ENCODE data around the gene SRSF7.
A peak's percentile ranks its signal among the peaks of the same experiment; 100 is the strongest.
"Not testable (repeated sequence)": the region's sequence is repeated elsewhere in the genome, so short reads cannot be mapped to it uniquely, and the experiment has no call there.

The SRSF7 gene

DNA sequence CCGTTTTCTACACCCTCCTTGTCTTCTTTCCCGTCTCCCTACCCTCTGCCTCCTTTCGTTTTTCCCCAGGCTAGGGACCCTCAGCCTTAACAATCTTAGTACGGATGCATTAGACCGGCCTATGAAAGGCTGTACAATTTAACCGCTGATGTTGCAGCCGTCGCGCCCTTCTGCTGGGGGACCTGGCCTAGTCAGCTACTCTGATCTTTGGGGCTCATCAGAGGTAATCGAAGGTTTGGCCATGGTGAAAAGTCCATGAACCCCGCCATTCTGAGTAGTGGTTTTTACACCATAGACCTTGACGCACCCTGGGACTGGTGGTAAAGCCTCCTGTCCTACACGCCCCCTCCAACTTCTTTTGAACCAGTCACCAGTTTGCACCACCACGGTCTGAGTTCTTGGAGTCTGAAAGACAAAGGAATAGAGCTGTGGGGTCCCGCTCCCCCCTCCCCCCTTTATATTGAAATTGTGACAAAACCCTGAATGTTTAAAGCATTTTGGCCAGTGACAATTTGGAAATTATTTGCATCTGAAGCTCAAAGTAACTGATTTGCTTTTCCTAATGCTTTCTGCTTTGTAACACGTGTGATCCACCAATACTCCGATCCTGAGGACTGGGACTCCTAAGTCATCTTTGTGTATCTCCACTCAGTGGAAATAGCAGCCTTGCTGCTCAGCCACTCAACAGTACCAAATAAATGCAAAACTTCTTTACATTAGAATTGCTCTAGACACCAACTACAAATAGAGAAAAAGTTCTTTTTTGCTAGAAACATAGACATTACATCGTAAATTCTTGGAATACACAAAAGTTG is 642 bp upstream of the SRSF7 start:
- no peak for DNase-seq

DNA sequence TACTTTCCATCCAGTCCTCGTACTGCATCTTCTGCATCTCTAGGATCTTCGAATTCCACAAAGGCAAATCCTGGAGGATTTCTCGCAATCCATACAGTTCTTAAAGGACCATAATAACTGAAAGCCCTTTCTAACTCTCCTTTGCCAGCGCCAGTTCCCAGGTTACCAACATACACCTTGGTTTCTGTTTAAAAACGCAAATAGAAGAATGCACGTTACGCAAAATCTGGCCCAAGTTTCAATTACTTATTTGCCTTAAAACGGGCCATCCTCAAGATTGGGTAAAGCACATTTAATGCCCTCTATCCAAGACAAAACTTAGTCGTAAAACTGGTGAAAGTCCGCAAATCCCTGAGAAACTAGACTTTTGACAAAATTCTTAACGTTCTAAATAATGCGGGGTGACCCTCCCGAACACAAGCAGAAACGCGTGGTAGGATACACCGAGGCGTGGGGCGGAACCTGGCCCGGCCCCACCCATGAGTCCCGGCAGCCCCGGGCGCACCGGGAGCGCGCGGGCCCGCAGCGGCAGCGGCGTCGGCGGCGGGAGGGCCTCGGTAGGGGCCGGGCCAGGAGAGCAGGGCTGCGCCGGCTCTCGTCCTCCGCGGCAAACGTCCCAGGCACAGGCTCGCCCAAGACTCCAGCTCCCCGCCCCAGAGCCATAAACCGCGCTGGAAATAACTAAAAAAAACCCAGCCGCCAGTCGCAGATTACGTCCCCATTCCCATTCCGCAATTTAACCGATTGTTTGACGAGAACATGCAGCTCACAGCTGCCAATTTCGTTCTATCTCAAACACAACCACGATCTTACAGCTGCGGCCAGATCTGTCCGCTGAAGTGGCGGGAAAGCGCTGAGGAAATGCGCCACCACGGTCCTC is 910 bp downstream of the SRSF7 start:
- DNase-seq, result peak; percentile 71

DNA sequence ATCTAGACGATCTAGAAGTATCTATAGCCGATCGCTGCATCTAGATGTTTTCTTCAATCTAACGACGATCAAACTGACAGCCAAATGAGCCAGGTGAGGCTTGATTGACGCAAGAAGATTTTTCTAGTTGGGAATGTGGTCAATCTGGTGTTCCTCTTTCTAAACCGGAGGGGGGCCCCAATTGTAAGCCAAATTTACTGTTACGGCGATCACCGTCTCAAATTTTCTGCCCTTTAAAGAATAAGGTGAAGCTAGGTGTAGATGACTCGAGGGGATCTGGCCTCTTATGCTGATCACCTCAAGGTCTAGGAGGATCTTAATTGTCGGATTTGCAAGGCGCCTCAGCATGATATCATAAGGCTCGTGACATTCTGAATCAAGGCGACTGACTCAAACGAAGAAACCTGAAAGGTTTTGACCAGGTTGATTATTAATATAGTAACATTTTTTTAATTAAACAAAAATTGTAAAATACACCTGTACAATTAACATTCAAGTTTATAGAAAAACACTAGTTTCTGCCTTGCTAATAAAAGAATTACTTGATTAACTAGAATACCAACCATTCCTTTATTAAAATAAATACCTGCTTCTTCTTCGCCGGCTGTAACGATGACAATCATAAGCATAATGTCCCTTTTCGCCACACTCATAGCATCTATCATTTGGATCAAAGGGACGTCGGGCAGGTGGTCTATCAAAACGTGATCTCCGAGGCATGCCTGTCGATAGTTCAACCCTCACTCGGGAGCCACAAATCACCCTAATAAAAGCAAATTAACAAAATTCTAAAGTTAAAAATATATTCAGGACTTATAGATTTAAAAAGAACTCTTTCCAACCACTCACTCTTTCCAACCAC is 2.0 kb downstream of the SRSF7 start:
- DNase-seq, result no peak

DNA sequence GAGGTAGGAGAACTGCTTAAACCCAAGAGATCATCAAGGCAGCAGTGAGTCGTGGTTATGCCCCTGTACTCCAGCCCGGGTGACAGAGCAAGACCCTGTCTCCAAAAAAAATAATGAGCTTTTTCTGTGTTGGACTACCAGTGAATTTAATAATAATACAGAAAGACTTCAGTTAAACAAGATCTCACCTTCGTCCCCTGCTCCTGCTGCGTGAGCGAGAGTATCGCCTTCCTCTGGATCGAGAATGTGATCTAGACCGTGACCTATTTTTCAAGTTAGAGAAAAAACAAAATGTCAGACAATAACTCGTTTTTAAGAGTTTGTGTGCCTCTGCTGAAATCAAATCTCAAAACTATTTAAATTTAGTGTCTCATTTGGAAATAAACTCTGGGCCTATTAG is 2.8 kb downstream of the SRSF7 start:
- no peak for DNase-seq

DNA sequence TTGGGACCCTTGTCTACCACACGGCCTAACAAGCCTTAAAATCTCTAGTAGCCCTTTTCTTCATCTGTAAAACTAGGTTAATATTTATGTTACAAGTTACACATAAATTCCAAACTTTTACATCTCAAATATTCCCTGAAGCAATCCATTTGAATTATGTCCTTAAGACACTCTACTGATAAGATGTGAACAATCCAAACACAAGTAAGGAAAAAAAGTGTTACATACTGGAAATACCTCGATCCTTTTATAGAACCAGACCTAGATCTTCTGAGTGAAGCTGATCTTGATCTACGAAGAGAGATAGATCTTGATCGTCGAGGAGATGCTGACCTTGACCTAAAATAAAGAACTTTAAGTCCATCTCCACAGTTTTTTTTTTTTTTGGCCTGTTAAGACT is 3.3 kb downstream of the SRSF7 start:
- no peak for DNase-seq

DNA sequence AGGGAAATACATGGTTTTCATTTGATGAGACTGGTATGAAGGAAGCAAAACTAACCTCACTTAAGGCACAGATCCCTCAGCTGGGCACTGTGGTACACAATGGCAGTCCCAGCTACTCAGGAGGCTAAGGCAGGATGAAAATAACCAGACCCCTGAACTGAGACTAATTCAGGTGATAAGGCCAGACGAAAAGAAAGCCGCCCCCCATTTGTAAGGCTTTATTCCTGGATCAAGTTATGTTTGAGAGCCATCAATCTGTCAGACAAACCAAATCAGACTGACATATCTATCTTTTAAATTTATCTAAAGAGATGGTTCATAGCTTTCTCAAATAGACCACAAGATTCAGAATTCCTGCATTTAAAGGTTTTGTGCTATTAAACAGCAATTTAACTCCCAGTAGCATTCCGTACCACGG is 4.1 kb downstream of the SRSF7 start:
- no peak for DNase-seq

DNA sequence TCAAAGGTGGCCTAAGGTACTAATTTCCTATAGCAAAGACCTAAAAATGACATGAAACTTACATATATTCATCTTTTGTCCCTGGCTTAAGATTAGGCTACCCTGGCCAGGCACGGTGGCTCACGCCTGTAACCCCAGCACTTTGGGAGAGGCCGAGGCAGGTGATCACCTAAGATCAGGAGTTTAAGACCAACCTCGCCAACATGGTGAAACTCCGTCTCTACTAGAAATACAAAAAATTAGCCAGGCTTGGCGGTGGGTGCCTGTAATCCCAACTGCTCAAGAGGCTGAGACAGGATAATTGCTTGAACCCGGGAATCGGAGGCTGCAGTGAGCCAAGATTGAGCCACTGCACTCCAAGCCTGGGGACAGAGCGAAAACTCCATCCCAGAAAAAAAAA is 5.9 kb downstream of the SRSF7 start:
- DNase-seq, result no peak

DNA sequence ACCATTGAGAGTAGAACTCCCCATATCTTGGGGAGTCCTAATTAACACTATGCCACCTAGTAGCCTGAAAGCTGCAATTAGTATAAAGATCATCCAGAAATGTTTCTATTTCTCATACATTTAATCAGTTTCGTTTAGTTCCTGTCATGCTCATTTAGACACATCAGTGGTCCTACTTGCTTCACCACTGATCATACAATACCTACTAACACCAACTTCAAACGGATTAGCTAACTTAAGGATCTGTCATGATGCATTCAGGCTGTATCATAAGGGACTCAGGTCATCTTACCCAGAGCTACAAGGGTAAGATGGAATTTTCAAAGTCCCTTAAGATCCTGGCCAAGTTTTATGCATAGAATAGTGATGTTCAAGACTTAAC is 6.8 kb downstream of the SRSF7 start:
- DNase-seq, result no peak

DNA sequence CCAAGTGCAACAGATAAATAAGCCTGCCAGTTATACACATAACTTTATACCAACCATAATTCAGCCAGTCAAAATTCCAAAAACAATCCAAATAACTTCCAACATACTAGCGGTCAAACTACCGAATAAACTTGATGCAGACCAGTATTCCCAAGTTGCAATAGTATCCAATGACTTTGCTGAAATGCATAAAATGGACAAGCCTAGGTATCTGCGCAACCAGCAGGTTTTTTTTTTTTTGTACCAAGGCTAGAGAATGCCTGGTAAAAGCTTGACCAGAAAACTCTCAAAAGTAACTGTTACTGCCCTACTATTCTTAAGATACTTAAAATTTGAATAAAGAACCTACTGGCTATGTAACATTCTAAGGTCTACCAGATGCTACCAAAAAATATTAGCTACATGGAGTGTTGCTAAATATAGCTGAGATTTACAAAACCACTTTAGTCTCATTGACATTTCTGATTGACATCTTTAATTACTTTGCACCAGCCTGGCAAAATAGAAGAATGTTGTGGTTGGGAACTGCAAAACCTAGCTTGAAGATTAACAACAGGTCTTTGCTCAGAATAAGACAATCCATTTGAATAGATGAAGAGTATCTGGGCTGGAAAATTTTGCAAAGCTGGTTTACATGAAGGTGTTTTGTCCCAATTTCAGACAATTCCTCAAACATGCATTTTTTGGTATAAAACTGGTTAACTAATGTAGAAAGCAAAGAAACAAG is 7.3 kb downstream of the SRSF7 start:
- no peak for DNase-seq

DNA sequence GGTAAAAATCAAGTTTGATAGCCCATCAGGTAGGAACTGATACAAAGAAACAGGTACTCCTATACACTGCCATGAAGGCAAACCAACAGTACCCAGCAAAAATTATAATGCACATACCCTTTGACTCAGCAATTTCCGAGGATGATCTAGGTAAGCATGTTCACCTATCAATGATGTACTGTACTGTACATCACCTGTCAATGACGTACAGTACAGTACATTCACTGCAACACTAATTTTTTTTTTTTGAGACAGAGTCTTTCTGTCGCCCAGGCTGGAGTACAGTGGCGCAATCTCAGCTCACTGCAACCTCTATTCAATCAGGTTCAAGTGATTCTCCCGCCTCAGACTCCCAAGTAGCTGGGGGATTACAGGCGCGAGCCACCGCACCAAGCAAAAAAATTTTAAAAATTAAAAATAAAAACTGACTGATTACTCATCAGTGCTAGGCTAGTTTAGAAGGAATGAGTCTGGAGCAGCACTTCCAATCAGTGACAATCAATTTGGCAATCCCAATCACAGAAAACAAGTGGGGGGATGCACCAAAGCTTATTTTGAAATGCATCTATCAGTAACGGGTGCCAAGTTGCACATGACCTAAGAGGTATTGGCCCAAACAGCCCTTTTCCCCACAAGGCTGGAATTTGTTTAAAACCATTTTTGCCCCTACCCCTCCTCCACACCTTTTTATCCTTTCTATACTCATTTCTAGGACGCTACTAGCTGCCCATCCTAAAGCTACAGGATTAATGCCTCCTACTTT is 8.2 kb downstream of the SRSF7 start:
- DNase-seq, result no peak

DNA sequence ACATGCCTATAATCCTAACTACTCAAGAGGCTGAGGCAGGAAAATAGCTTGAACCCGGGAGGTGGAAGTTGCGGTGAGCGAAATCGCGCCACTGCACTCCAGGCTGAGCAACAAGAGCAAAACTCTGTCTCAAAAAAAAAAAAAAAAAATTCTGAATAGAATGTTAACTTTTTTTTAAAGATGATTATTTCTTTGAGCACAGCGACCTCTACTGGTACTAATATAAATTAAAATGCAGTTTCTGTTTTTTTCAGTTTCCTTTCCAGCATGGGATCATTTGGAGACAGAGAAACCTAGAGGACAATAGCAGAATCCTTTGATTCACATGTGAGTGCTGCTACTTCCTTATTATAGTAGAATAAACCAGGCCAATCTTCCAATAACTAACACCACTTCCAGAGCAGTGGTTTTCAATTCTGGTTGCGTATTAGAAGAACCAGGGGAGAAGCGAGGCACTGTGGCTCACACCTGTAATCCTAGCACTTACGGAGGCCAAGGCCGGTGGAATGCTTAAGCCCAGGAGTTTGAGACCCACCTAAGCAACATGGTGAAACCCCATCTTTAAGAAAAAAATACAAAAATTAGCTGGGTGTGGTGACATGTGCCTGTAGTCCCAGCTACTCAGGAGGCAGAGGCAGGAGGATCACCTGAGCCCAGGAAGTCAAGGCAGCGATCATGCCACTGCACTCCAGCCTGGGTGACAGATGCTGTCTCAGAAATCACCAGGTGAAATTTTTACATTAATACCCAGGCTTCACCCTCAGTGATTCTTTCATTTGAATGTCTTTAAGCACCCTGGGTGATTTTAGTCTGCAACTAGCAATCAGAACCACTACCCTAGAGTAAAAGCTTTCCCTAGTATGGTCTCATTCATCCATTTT is 10.1 kb downstream of the SRSF7 start:
- peak; percentile 26 for DNase-seq

DNA sequence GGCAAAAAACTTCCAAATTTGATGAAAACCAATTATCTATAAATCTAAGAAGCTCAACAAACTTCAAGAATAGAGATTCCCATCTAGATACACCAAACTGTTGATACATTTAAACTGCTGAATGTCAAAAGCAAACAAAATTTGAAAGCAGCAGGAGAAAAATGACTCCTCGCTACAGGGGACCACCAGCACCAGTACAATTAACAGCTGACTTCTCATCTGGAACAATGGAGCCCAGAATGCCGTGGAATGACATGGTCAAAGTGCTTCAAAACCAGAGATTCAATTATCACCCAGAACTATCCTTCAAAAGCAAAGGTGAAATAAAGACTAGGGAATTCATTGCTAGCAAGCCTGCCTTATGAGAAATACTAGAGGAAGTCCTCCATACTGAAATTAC is 11.6 kb downstream of the SRSF7 start:
- no peak for DNase-seq

DNA sequence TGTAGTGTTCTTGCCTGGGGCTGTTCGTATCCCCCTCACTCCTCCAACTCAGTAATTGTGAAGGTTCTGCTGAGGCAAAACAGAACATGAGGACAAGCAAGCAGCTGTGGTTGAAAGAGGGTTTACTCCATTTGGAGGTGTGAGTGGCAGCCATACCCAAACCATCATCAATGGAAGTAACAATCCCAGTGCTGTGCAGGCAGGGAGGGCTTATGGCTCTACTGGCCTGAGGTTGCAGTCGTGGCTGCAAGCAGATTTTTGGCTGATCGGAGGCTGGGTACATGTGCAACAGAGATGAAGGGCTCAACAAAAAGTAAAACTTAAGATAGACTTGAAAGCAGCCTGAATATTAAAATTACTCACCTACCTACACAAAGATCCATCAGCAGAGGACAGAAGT is 13.2 kb downstream of the SRSF7 start:
- DNase-seq, result no peak

DNA sequence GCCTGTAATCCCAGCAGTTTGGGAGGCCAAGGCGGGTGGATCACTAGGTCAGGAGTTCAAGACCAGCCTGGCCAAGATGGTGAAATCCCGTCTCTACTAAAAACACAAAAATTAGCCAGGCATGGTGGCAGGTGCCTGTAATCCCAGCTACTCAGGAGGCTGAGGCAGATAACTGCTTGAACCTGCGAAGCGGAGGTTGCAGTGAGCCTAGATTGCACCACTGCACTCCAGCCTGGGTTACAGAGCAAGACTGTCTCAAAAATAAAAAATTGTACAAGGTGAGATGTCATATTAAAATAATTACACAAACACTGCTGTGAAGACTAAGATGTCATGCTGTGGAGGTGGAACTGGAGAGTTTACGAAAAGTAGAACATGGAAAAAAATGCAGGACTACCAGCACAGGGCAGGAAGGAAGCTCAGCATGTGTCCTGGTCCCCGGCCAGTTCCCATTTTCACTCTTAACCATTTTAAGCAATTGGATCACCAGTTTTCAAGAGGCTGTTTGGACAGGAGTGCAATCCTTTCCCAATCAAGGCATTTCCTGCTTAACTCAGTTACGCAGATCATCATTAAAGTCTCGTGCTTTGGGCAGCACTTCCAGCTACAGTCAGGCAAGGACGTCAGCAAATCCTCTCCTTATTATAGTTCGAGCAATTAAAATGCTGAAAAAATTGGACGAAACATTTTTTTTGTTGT is 14.0 kb downstream of the SRSF7 start:
- not testable (repeated sequence) for DNase-seq

DNA sequence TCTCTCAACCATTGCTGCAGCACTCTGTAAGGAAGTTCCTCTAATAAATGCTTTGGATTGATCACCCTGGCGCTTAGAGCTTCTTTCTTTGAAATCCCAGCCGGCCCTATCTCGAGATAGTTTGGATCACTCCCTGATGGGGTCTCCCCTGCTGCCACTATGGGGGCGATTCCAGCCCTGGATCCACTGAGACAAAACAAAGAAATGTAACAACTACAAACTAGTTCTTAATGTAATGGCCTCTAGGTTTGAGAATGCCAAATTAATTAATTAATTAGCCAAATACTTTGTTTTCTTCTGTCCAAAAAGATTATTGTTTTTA is 15.2 kb downstream of the SRSF7 start:
- no peak for DNase-seq

DNA sequence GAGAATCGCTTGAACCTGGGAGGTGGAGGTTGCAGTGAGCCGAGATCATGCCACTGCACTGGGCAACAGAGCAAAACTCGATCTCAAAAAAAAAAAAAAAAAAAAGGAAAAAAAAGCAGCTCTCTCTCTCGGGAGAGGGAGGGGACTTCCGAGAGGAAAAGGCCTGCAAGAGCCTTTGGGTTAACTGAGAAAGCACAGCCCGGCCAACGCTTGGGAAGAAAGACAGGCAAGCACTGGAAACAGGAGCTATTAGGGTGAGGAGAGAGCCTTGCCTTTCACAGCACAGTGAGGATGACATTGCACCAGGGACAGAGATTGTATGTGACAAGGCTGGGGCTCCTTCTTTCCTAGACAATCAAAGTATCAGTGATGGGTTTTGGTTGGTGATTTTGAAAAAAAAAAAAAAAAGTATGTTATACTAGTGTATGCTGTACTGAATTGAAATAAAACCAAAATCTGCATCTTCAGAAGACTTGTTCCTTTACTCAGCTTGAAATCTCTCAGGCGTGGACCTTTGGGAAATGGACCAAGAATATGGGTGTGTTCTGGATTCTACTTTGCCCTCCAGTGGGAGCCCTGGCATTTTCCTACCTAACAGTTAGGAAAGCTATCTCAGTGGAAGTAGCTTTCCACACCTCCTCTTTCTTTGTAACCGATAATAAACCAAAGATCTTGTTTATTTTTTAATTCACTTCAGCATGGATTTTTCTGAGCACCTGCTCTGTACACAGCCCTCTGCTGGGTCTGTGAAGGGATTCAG is 16.7 kb downstream of the SRSF7 start:
- no peak for DNase-seq

DNA sequence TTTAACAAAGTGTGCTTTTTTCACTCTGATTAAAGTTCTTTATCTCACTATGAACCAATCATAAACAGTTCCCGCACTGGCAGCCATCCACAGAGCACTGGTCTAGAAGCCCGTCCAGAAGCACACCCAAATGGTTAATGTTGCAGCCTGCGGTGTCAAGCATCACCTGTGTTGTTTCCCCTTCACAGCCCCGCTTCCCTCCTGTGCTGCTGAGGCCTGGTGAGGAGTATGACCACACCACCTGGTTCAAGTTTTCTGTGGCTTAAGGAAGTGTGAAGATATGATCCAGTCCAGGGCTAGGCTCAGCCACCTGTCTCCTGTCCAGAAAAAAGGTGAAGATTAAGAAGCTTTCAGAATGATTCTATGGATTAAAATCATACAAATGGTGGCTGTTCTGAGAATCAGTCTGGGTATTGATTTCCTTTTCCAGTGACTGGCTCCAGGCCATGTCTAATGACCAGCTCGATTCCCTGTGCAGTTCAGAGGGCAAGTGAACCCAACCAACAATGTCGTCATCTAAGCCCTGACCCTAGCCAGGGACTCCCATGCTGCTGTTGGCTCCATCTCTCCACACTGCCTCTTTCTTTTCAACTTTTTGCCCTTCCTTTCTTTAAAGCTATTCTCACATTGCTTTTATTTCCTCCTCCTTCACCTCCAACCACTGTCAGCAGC is 17.7 kb downstream of the SRSF7 start:
- no peak for DNase-seq

DNA sequence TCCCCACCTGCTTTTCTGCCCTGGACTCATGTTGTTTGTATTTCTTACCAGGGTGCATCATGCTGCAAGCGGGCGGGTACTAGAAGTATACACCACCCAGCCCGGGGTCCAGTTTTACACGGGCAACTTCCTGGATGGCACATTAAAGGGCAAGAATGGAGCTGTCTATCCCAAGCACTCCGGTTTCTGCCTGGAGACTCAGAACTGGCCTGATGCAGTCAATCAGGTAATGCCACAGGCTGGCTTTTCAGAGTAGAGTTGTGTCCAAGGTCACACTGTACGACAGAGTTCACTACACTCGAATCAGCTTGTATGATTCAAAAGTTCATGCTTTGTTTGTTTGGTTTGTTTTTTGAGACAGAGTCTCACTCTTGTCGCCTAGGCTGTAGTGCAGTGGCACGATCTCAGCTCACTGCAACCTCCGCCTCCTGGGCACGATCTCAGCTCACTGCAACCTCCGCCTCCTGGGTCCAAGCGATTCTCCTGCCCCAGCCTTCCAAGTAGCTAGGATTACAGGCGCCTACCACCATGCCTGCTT is 19.4 kb downstream of the SRSF7 start:
- no peak for DNase-seq

DNA sequence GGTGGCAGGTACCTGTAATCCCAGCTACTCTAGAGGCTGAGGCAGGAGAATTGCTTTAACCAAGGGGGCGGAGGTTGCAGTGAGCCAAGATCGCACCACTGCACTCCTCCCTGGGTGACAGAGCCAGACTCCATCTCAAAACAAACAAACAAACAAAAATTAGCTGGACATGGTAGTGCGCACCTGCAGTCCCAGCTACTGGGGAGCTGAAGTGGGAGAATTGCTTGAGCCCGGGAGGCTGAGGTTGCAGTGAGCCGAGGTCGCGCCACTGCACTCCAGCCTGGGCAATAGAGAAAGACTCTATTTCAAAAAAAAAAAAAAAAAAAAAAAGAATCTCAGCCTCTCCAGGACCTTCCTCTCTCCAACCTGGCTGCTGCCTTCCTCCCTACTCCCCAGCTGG is 20.1 kb downstream of the SRSF7 start:
- DNase-seq, result no peak

All from RPMI8226 (cell line).